NCI-H2171 (cell line): Measurements from ENCODE around the gene CBX6.
"Not testable (repeated sequence)": the region's sequence is repeated elsewhere in the genome, so short reads cannot be mapped to it uniquely, and the experiment has no call there.

ENCODE experiments used
- DNase-seq: peaks from one replicate; lab custom pipeline; 2025; lab: John Stamatoyannopoulos, UW

Gene CBX6

DNA sequence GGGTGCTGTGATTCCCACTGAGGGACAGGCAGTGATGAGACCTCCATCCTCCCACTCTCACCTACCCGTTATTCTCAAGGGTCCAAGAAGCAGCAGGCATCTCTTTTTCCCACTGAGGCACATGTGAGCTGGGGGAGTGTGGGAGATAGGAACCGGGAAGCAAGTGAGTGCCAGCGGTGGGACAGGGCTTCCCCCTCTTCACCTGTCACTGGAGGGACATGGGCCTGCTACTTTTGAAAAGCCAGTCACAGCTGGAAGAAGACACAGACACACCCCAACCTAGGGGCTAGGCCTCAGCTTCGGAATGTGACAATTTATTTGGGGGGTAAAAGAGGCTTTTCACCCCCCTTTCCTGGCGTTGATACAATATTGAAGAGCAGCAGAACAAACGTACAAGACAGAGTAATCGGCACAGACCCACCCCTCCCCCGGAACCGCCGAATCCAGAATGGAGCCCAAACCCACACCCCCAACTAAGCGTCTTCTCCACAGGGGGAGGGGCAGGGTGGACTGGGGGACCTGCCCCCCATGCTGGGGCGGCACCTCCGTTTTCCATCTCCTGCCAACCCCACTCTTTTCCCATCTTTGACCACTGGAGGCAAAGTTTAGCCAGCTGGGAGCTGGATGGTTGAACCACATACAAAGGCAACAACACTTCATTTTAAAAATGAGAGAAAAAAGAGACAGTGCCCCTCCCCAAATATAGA, 10.7 kb downstream of the CBX6 start:
- DNase-seq, result no peak

DNA sequence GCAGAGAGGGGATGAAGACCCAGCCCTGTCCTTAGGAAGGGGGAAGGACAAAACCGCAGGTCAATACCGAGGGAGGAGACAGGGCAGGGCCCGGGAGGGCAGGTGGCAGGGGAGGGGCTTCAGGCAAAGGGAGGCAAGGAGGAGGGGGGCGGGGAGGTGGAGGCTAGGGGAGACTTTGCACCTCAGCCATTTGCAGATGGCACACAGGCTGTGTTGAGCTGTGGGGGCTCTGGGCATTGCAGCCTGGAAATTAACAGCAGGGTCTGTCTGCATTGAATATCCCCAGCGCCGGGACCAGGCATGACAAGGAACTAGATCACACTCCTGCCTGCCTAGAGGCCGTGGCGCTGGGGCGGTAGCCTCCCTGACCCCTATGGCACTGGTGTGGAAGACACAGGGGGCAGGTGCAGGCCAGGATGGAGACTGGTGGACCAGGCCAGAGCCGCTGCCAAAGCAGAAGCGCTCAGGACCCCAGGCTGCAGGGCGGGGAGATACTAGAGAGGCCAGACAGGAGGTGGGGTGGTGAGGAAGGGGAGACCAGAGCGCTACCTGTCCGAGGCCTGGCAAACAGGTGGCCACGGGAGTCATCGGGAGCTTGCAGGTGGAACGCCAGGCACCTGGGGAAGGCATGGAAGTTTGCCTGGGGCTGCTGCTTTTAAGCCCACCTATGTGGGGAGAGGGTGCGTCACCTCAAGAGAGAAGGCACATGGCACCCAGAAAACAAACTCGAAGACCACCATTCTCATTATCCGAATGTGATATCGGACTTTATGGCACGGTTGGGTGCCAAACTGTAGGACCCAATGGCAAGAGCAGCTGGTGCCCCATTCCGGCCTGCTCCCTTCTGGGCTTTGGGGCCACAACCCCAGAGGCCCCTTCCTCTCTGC, 11.5 kb downstream of the CBX6 start:
- peak; percentile 59 for DNase-seq

DNA sequence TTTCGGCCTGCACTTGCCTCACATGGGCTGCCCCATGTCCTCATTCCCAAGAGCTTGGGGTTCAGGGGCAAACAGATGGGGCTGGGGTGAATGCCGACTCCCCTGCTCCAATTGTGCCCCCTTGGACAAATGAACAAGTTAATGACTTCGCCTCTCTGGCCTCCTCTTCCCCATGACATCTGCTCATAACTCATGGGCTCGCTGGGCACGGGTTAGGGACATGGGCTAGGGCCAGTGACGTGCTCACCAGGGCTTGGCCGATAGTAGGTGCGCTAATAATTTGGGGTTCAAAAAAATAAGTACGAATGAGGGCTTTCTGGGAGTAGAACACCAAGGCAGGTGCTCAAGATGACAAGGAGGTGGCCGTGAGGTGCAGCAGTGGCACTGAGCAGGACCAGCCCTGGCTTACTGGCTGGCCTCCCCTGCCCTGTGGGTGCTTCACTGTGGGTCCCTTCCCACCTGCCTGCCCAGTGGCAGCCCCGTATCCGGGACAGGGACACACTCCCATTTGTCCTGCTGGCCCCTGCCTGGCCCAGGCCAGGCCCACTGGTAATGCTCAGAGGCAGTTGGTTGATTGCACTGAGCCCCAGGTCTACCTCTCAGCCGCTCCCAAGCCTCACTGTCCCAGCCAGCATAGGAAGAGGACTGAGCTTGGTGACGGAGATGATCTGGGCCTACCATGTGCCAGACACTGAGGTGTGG, 12.3 kb downstream of the CBX6 start:
- no peak for DNase-seq

DNA sequence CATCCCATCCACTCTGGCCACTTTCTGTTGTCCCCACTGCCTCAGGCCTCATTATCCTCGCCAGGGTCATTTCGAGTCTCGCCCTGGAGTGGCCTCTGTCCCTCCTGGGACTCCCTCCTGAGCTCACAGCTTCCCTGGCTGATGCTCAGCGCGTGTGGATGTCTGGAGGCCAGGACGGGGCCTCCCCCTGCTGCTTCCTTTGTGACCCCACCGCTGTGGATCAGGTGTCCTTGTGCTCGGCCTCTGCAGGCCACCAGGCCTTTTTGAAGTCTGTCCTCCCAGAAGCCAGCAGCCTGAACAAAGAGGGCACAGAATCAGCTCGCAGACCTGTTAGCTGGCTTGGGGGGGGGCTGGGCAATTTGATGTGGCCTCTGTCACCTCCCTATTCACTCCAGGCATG, 13.5 kb downstream of the CBX6 start:
- no peak for DNase-seq

DNA sequence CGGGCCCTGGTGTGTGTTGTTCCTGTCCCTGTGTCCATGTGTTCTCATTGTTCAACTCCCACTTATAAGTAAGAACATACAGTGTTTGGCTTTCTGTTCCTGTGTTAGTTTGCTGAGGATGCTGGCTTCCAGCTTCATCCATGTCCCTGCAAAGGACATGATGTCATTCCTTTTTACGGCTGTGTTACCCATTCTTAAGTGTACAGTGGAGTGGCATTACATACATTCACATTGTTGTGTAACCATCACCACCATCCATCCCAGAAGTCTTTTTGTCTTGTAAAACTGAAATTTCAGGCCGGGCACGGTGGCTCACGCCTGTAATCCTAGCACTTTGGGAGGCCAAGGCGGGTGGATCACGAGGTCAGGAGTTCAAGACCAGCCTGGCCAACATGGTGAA, 17.5 kb downstream of the CBX6 start:
- not testable (repeated sequence) for DNase-seq

DNA sequence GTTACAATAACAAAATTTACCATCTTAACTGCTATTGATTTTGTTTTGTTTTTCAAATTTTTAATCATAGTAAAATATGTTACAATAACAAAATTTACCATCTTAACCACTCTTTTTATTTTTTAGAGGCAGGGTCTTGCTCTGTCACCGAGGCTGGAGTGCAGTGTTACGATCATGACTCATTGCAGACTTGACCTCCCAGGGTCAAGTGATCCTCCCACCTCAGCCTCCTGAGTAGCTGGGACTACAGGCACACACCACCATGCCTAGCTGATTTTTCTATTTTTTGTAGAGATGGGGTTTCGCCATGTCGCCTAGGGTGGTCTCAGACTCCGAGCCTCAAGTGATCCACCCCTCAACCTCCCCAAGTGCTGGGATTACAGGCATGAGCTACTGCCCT, 18.1 kb downstream of the CBX6 start:
- not testable (repeated sequence) for DNase-seq

DNA sequence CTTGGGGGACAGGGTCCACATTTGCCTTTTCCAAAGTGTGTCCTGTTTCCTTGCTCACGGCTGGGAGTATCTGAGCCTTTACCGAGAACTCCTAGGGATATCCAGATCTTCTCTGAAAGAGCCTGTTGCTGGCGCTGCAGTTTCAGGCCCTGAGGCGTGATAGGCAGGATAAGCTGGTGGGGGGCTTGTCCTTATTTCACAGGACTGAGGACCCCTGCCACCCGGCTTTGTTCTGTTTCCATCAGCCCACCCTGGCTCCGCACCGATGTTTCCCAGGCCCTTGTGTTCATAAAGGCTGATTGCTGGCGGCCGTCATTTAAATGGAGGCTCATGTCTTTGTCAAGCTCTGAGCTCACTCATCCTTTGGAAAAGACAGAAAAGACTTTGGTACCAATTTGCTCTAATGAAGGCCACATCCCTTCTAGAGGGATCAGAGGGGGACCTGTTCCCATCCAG, 18.8 kb downstream of the CBX6 start:
- no peak for DNase-seq

DNA sequence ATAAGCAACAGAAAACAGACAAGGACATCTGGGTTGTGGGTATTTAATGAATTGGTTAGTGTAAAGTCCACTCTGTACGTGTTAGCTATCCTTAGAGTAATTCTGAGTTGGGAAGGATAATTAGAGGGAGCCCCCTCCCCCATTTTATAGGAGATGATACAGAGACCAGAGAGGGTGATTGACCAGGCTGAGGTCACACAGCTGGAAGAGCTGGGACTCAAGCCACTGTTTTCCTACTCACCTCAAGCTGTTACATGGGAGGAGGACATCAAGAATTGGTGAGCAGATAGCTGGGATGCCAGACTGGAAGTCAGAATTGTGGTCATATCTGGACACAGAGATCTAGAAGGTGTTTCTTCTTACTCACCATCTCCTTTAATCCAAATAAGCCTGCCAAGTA, 19.5 kb downstream of the CBX6 start:
- no peak for DNase-seq

DNA sequence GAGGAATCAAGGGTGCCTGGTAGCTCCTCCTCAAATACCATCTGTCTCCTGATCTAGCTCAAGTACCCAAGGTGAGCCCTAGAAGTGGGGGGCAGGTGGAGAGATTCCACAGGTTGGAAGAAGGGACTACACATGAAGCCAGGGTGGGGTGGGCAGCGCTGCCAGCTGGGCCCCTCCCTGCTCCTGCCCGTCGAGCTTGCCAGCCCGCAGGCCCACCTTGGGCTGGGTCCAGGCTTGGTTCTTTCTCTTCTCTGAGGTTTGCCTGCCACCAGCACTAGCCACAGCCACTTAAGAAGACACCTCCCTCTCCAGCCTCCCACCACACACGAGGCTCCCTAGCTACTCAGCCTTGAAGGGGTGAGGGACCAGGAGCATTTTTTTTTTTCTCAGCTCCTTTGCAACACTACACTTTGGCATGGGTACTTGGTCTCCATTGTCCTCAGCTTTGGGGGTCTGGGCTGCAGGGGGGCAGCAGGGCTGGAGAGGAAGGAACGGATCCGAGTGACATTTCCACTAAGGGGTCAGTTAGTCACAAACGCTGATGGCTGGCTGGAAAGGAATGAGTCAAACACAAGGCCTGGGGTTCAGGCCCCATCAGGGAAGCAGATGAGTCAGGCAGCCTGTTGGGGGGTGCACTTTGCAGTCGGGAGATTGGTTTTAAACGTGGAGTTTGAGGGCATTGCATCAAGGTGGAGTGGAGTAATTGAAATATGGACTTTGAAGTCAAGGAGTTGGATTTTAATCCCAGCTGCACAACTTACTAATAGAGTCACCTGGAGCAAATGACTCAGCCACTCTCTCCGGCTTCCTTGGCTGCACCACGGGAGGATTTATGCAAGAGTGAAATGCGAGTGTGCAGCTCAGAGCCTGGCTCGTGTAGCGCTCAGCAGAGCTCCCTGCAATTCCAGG, 20.8 kb downstream of the CBX6 start:
- DNase-seq, result no peak

DNA sequence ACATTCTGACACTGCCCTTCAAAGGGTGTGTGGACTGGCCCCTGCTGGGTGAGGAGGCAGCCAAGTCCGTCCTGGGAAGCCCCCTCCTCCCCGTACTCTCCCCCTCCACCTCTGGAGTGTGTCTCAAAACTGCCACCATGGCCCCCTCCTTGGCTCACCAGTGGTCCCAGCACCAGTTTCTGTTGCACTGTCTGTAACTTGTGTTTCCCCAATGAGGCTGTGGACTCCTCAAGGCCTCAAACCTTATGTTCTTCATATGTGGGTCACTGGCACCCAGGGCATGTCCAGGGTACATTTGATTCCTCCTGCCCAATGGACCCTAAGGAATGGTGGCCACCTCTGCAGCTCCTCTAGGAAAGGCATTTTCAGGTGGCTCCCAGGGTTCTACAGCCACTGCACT, 21.6 kb downstream of the CBX6 start:
- DNase-seq, result no peak

DNA sequence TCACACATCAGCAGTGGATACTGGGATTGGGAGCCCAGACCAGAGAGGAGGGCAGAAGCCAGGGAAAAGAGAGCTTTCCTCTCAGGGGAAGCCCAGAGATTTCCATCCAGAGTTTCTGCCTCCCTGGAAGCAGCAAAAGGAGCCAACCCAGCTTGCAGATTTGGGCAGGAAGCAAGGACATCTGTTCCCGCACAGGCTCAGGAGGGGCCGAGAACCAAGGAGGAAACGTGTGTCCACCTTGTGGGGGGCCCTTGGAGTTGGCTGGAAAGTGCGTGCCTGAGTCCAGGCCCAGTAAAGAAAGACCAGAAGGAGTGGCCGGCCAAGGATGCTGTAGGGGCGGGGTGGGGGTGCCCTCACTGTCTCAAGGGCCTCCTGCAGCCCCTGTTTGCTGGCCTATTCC, 22.2 kb downstream of the CBX6 start:
- DNase-seq, result no peak

DNA sequence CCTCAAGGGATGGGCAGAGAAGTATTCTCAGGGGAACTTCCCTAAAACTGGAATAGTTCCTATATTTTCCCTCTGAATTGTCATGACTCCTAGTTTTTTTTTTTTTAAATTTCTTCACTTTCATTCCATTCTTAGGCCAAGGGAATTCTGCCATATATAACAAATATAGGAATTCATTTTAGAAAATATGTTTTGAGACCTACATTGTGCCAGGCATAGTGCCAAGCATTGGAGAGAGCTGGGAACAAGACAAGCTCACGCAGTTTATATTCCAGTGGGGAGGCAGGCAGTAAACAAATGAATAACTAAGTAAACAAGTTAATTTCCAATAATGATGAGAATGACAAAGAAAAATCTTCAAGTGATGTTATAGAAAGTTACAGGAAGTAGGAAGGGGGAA, 25.6 kb downstream of the CBX6 start:
- DNase-seq, result no peak

DNA sequence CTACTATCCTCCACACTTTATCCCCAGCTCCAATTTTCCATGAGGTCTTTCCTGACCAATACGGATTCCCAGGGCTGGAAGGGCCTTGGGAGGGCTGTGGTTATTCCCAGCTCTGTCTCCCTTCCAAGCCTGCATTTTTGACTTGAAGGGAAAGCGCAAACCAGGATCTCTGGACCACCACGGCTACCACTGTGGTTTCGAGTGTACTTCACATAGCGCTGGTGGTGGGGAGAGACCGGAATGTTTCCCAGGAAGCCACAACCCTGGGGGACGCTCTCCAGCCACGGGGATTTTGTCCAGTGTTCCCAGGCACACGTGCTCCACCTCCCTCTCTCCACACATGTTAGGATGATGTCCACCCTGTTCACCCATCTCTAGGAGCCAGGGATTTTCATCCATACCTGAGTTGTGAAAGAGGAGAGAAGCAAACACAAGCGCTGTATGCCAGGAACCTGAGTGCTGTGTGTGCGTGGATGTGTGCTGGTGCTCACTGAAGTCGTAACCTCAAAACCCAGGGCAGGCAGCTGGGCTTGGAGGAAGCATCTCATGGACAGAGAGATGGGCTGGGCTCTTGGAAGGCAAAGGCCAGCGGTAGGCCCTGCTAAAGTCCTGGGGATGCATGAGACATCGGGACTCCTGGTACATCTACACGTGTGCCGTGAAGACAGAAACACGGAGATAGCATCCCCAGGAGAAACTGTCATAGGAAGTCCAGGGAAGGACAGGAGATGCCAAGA, 26.8 kb downstream of the CBX6 start:
- DNase-seq, result no peak

DNA sequence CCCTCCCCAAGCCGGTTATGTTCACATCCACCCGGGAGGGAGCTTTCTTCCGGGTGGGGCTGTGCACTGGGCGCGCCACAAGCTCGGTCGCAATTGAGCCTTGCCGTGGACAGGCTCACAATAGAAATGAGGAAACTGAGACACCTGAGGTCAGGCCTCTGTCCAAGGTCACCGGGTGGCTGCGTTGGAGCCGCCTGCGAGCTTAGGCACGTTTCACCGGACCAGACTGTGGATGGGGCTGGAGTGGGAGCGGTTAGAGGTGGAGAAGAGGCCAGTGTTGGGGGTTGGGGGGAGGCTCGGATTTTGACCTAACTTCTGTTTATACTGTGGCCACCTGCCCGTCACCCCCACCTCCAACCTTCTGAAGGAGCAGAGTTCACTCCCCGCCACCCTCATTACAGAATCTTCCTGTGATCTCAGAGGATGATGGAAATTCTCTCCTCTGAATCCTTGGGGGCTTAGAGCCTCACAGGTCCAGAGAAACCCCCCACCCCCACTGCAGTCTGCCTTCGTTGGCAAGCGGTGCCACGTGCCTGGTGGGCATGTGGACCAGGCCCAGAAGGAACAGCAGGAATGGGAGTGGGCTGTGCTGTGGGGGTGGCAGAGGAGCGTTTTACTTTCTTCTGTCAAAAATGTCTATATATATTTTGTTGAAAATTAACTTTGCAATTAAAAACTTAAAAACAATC, 27.6 kb downstream of the CBX6 start:
- no peak for DNase-seq

DNA sequence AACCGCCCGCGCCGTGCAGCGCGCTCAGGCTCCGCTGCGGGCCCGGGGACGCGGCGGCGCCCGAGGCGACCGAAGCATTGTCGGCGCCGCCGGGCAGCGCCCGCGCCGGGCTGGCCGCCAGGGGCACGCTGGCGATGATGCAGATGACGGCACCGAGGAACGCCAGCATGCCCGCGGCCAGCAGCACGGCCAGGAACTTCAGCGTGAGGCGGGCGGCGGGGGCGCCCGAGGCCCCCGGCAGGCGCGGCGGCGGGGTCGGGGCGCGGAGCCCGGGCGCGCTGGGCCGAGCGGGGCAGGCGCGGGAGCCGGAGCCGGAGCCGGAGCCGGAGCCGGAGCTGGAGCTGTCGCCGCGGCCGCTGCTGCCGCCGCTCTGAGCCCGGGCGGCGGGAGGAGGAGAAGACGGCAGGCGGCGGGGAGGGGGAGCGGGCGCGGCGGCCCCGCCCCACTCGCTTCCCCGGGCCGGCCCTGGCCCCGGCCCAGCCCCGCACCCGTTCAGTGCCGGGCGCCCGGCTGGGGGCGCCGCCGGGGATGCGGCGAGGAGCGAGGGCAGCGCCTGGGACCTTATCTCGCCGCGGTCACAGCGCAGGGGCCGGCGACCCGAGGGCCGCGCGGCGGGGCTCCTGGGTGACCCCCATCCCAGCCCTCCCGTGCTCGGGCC, 28.2 kb downstream of the CBX6 start, which contains the start of gene NPTXR:
Gene NPTXR (minus strand): TSS at position 372 of the 658 bp plus-strand sequence.
- peak; percentile 56 for DNase-seq

DNA sequence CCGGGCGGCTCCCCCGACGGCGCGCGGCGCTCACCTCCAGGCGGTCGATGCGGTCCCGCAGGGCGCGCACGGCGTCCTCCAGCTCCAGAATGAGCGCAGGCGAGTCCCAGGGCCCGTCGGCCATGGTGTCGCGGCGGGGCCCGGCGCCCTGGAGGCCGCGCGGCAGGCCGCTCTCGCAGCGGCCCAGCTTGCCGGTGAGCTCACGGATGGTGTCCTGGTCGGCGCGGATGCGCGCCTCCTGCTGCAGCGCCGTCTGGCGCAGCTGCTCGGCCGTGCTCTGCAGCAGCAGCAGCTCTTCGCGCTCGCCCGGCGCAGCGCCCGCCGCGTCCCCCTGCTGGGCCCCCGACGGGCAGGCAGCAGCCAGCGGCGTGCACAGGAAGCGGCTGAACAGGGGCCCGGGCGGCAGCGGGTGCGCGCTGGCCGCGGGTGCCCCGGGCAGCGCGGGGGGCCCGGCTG, 28.8 kb downstream of the CBX6 start:
- DNase-seq, result peak; percentile 69

DNA sequence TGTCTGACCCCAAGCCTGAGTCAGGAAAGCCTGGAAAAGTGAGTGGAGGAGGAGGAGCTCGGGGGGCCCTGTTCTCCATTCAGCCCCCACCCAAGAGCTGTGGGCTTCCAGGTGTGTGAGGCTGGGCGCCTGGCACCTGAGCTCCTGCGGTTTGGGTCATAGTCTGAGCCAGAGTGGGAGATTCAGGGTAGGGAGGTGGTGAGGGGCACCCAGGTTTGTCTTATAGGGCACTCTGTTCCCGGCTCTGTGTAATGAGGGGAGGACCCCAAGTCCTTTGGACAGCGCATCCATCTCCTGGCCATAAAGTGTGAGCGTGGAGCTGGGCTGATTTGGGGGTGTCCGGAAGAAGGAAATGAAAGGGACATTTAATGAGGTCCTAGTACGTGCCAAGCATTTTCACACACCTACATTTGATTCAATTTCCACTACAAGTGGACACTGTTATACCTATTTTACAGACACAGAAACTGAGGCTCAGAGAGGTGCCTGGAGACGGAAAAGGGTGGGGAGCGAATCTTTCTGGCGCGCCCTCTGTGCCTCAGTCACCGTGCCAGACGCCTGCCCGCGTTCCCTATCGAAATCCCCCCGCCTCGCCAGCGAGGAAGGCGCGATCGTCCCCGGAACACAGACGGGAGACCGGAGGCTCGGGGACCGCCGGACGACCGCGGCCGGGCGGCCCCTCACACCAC, 29.4 kb downstream of the CBX6 start:
- DNase-seq, result no peak

DNA sequence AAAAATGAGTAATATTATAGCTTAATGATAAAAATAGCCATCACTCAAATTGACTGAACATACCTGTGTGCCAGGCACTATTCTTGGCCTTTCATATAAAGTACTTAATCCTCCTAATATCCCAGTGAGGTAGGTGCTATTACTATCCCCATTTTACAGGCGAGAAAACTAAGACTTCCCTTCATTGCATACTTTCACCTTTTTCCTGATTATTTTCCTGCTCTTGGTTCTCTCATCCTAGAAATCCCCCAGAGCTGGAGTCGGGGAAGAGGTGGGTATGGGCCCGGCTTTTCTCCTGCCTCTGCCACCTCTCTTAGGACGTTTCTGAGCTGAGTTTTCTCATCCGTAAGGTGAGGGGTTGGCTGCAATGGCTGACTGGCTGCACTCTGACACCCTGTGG, 30.4 kb downstream of the CBX6 start:
- DNase-seq, result no peak

DNA sequence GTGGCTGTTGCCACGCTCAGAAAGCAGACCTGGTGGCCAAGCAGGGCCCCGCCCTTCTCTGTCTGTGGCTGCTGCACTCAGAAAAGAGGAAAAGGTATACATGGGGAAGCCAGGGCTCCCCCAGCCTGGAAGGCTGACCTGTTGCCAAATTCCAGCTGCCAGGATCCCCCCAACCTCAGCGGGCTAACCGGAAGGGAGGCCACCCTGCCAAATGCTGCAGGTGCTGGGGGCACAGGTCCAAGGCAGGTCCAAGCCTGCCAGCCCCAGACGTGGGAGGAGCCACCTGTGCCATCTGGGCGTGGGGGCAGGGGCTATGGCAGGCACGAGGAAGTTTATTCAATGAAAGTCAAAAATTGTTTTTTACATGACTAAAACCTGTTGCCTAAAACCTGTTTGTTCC, 30.8 kb downstream of the CBX6 start:
- peak; percentile 55 for DNase-seq
